Measurements from ENCODE around the gene FKBP6. TPM values are rescaled to one million over a fixed set of nuclear protein-coding genes. Genes with fewer than 3 reads are reported as not detected.
A peak's percentile ranks its signal among the peaks of the same experiment; 100 is the strongest.

Gene FKBP6
- total and polyA plus RNA-seq, 9 of the 15 experiments (the other 6 are each of a cell fraction or from before 2014, with no cell fraction given), result not detected

- TF ChIP-seq, protein P1, sequence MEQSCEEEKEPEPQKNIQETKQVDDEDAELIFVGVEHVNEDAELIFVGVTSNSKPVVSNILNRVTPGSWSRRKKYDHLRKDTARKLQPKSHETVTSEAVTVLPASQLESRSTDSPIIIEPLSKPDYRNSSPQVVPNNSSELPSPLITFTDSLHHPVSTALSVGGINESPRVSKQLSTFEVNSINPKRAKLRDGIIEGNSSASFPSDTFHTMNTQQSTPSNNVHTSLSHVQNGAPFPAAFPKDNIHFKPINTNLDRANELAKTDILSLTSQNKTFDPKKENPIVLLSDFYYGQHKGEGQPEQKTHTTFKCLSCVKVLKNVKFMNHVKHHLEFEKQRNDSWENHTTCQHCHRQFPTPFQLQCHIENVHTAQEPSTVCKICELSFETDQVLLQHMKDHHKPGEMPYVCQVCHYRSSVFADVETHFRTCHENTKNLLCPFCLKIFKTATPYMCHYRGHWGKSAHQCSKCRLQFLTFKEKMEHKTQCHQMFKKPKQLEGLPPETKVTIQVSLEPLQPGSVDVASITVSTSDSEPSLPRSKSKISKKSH (CRISPR knock-in tag; IDR thresholded peaks at IDR 0.05), result no peak
- TF ChIP-seq, protein P2, sequence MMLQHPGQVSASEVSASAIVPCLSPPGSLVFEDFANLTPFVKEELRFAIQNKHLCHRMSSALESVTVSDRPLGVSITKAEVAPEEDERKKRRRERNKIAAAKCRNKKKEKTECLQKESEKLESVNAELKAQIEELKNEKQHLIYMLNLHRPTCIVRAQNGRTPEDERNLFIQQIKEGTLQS (IDR thresholded peaks at IDR 0.05), result peak; percentile 48; the same call in 1 of the 2 replicates
- TF ChIP-seq, protein P2 (CRISPR knock-in tag; conservative IDR thresholded peaks at IDR 0.05), result no peak
- TF ChIP-seq ILF3 (IDR thresholded peaks at IDR 0.05; ENCODE audit: borderline replicate concordance) (no peak), PCBP1 (IDR thresholded peaks at IDR 0.05; ENCODE audit: low read depth, low read length, poor library complexity, severe bottlenecking) (no peak), U2AF1 (optimal IDR thresholded peaks at IDR 0.05; ENCODE audit: low read depth, low read length) (no peak), DIDO1 (tag; IDR thresholded peaks at IDR 0.05; ENCODE audit: low read depth) (no peak), CTBP1 (IDR thresholded peaks at IDR 0.05; ENCODE audit: borderline replicate concordance) (no peak), L3MBTL2 (IDR thresholded peaks at IDR 0.05) (0 out of 2 replicates have a peak, but pooled peaks have one; percentile 31), CHAMP1 (IDR thresholded peaks at IDR 0.05) (no peak), BRD4 (IDR thresholded peaks at IDR 0.05) (no peak), EZH2 (IDR thresholded peaks at IDR 0.05; ENCODE audit: borderline replicate concordance, low read depth, low read length) (peak; percentile 75; the same call in 1 of the 2 replicates), ZNF695 (CRISPR knock-in tag; IDR thresholded peaks at IDR 0.05) (no peak)
Observed at GRCh38 chr7:73354821-73355220, 26.9 kb downstream of the FKBP6 start (continued).
